GM21528 (cell line): ENCODE data around the gene MITF.

Experiments used
- ATAC-seq: cut with Tn5 transposase; IDR thresholded peaks from one replicate; pipeline ENCODE4 v1.9.1; 2021; ENCODE audit warnings: mild to moderate bottlenecking, moderate library complexity; ENCODE audit not compliant: unreplicated experiment, low FRiP score

MITF gene

DNA sequence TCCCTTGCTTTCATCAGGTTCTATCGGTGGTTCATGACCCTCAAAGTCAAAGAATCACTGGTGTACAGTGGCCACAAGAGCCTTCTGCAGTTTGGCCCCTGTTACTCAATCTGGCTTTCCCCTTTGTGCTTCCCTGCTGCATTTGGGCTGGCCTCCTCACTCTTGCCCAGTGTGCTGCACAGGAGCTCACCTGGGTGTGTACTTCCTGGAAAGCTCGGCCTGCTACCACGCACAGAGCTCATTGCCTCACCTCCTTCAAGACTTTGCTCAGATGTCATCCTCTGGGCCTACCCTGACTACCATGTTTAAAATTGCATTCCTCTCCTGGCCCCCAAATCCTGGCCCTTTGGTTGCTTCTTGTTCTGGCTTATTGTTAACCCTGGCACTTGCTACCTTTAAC, 90.9 kb downstream of the MITF start:
- ATAC-seq, result no peak

DNA sequence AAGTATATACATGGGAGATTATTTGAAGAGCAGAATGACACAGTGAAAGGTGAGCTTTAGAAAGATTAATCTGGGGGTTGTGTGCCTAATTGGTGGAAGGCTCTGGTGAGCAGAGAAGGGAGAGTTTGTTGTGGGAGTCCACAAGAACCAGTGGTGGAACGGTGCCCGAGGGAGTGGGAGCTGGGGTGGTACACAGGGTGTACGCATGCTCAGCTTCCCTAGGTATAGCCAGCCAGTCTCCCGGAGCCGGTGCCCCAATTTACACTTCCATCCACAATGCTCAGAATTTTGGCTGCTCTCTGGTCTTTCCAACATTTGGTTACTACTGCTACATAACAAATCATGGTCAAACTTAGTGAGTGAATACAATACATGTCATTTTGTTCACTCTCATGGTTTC, 92.5 kb downstream of the MITF start:
- ATAC-seq, result no peak

DNA sequence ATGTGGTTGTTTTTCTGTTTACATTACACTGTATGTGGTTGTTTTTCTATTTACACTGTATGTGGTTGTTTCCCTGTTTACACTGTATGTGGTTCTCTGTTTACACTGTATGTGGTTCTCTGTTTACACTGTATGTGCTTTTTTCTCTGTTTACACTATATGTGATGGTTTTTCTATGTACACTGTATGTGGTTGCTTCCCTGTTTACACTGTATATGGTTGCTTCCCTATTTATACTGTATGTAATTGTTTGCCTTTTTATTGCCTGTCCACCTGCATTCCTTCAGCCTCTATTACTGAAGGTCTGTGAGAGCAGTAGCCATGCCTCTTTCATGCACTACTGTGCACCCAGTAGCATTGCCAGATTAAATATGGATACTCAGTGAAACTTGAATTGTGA, 94.3 kb downstream of the MITF start:
- ATAC-seq, result no peak

DNA sequence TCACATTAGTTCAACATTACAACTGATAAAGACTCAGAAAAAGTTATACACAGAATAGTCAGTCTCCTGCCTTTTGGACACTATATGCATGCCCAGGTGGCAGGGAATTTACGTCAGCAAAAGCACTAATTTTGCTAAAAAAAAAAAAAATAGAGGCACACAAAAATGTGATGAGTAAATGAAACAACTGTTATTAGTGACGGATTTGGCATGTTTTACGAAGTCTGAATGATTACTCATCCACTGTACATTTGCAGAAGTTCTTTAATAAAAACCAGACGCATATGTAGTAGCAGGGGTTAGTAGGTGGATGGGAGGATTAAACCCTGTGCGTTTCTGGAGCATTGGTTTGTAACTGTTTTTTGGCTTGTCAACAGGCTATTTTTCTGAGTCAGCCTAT, 99.0 kb downstream of the MITF start:
- no peak for ATAC-seq

DNA sequence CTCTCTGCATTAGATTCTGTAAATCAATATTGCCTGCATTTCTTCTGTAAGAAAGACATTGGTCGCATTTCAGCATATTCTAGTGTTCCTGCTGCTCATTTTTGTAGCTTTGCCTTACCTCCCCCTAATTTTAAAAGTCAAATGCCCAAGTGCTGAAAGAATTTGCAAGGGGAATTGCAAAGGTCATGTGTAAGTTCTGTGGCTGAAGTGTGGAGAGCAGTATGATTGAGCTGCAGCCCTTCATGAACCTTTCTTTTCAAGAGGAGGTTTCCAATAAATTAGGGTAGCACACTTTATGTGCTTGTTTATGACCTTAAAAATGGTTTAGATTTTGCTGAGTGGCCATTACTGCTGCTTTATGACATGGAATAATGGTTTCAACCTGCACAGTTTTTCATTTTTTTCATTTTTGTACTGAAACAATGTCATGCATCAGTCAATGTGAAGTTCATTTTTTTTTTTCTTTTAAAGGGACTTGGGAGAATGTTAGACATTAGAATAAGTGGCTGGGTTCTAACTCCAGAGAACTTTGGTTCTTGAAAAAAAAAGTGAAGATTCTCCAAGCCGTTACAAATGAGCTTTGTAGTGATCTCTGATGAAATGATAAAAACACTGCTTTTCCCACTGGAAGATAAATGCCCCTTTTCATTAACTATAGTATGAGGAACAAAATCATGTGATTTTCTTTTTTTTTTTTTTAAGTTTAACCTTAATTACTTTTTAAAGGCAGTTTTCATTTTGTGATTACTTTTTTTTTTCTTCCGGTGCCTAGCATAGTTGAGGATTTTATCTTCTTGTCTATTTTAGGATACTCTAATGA, 99.6 kb downstream of the MITF start:
- no peak for ATAC-seq

DNA sequence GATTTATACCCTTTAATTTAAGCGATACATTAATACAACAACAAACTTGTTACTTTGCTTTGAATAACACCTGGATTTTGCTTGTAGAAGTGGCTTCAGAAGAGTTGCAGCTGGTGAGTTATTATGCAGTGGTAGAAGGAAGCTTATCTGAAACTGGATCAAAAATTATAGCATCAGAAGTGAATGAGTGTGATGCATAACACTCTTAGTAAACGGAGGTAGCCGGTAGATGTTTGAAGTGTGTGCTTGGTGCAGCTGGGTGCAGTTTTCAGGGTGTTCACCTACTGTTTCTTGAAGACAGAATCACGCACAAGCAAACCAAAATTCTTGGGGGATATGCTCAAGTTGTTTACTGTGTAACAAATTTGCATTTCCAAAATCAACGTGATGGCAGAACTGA, 103.1 kb downstream of the MITF start:
- no peak for ATAC-seq

DNA sequence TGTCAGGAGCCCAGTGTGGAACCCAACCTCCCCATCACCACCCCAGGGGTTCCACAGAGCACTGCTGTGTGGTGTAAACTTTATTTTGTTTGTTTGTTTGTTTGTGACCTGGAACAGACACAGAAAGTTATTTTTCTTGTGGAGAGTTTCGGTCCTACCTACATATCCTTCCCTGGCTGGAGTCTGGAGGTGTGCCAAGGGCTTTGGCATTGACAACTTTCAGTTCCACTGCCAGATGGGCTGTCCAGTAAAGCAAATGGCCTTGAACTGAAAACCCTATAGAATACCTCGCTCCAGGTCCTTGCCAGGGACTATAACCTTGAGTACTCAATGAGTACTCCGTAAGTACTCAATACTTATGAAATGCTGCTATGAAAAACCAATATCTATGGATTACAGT, 103.5 kb downstream of the MITF start:
- no peak for ATAC-seq

- ATAC-seq, result no peak
Observed at GRCh38 chr3:69844706-69845105, 105.4 kb downstream of the MITF start.

GRCh38 chr3:69847303-69847702, 108.0 kb downstream of the MITF start:
- no peak for ATAC-seq

- ATAC-seq, result no peak
Observed at GRCh38 chr3:69848113-69848512, 108.8 kb downstream of the MITF start.

DNA sequence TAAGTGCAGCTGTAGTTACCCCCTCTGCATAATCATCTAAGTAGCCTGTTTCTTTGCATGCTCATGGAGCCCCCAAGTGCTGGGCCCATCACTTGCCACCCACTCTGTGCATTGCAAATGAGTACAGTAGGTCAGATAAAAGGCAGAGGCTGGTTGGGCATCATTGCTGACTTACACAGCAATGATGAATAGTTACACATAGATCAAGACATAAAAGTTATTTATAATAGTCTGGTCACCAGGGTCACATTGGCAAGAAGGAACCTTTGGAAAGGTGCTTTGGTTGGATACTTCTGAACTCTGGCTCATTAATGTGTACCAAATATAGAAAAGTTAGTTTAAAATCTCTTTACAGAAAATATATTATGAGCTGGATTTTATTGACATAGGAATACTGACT, 111.6 kb downstream of the MITF start:
- no peak for ATAC-seq

GRCh38 chr3:69853027-69853426, 113.8 kb downstream of the MITF start:
- no peak for ATAC-seq

DNA sequence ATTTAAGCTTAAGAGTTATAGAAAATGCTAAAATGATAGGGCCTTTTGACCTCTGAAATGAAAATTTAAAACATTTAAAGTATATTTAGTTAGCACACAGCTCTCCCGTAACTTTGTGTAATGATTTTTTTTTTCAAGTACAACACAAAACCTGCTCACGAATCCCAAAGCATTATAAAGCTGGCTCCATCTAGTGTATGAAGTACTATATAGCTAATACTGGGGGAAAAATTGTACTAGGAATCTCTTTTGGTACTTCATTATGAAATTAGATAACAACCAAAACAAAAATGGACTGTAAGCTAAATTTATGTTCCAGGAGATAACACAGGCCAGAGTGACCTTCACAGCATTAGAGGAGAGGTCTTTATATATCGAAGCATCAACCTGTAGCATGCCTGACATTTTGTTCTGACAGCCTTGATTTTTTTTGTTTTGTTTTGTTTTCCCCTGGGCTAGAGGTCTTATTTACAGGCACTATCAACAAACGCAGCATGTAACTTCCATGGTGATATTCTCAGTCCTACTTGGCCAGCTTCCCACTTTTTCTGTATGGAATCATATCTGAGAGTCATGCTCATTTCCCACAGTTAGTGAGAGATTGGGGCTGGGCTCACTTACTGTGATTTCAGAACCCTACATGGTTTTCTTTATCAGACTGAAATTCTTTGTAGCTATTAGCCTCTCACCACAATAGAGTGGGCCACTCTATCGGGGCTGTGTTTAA, 116.3 kb downstream of the MITF start:
- ATAC-seq, result no peak

GRCh38 chr3:69856965-69857705, 117.9 kb downstream of the MITF start:
- ATAC-seq, result no peak

GRCh38 chr3:69861556-69861955, 122.3 kb downstream of the MITF start:
- no peak for ATAC-seq

GRCh38 chr3:69864141-69864540, 124.9 kb downstream of the MITF start:
- no peak for ATAC-seq

- ATAC-seq, result no peak
Observed at GRCh38 chr3:69864766-69865165, 125.5 kb downstream of the MITF start.

GRCh38 chr3:69865925-69866679, 126.8 kb downstream of the MITF start:
- ATAC-seq, result no peak

- ATAC-seq, result no peak
Observed at GRCh38 chr3:69866988-69867720, 127.9 kb downstream of the MITF start.

- no peak for ATAC-seq
Observed at GRCh38 chr3:69867941-69868505, 128.8 kb downstream of the MITF start.
